GM12864 (cell line): ENCODE results near the gene RPS4Y1.
A peak's percentile ranks its signal among the peaks of the same experiment; 100 is the strongest.

Experiments used
- DNase-seq: peaks from one replicate; pipeline ENCODE4 v3.0.0-alpha.2; 2011; ENCODE audit warnings: low read depth
- H3K4me3 ChIP-seq: 2 replicates; pipeline ENCODE4 v1.5.1; 2011; ENCODE audit warnings: mild to moderate bottlenecking, low read depth, low read length, control low read depth
- CTCF ChIP-seq: IDR thresholded peaks from 2 replicates; pipeline ENCODE4 v1.5.1; 2011; ENCODE audit warnings: low read depth, mild to moderate bottlenecking, moderate library complexity, low read length, control low read depth, inconsistent platforms; ENCODE audit errors: missing control alignments

Gene RPS4Y1

DNA sequence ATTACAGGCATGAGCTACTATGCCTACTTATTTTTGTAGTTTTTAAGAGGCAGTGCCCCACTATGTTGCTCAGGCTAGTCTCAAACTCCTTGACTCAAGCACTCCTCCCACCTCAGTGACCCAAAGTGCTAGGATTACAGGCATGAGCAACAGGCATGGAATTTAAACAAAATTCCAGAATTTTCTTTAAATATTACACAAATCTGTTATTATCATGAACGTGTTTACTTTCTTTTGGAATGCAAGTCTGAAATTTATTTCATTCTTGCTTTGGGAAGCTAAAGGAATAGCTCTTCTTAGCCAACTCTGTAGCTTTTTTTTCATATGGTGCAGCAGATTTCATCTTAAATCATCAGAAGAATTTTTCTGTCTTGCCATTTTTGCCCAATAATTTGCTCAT lies 66.0 kb downstream of the RPS4Y1 start:
- no peak for TF ChIP-seq CTCF
- no peak for DNase-seq
- H3K4me3 ChIP-seq = no peak overlapping the region

DNA sequence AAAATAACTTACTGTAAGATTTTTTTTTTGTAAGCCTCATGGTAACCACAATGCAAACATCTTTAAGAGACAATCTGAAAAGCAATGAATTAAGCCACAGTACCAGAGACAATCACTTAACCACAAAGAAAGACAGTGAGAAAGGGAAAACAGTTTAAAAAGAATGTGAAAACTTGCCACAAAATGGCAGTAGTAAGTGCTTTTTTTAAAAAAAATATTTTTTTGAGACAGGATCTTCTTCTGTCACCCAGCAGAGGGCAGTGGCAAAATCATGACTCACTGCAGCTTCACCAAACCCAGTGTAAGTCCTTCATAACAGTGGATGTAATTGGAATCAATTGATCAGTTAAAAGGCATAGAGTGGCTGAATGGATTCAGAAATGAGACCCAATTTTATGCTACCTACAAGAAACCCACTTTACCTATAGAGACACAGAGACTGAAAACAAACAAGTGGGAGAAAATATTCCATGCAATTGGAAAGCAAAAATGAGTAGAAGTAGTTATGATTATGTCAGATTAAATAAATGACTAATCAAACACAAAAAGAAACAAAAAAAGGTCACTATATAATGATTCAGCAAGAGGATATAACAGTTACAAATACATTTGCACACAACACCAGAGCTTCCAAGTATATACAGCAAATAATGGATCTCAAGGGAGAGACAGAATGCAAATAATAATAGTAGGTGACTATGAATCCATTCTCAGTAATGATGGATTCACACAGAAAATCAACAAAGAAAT lies 71.8 kb downstream of the RPS4Y1 start:
- H3K4me3 ChIP-seq = no peak overlapping the region
- DNase-seq = no peak
- TF ChIP-seq CTCF = peak; percentile 49
